RPMI8226 (cell line): ENCODE data around the gene LUZP4.
A peak's percentile ranks its signal among the peaks of the same experiment; 100 is the strongest.
"Not testable (repeated sequence)": the region's sequence is repeated elsewhere in the genome, so short reads cannot be mapped to it uniquely, and the experiment has no call there.

Experiments
- DNase-seq: peaks from one replicate; pipeline ENCODE4 v3.0.0-alpha.2; 2015

The LUZP4 gene

DNA sequence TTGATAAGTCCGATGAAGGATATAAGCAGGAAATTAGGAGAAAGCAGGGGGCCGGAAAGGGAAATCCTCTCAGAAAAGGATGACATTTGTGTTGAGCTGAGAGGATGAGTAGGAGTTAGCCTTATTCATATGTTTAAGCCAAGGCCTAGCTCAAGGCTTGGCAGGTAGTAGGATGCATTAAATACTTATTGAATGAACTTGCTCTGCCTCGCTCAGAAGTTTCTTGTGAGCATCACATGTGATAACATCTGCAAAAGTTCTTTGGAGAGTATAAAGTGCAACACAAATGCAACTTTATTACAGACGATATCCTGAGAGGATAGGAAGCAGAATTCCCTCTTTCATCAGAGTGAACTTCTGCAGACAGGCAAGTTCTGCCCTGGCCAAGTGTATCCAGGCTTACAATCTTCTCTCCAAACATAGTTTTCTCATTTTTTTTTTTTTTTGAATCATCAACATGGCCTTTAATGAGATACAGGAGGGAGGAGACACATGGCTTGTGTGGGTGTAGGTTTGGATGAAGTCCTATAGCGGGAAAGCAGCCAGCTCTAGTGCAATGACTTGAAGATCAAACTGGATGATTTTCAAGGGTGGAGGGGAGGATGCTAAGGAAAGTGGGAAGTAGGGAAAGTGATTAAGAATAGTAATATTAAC lies 48.1 kb downstream of the LUZP4 start:
- DNase-seq, result no peak

DNA sequence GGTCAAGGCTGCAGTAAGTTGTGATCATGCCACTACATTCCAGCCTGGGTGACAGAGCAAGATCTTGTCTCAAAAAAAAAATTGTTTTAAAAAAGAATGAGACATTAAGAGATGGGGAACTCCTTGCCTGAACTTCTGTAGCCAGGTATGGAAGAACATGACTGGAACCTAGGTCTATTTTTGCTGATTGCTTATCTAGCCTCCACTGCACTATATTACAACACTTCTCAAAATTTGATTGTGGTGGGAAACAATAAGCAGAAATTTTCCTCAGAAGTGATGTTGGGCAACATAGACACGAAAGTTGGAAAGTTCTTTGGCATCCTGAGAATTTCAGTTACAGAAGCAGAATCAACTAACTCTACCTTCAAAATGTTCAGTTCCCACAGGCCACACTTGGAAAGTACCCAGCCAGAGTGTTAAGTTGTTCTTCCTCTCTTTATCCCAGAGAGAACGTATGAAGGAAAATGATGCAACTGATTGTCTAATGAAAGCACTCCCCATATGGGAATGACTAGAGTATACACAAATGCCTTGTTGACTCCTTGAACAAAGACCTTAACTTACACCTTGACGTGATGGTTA lies 50.0 kb downstream of the LUZP4 start:
- DNase-seq, result no peak

DNA sequence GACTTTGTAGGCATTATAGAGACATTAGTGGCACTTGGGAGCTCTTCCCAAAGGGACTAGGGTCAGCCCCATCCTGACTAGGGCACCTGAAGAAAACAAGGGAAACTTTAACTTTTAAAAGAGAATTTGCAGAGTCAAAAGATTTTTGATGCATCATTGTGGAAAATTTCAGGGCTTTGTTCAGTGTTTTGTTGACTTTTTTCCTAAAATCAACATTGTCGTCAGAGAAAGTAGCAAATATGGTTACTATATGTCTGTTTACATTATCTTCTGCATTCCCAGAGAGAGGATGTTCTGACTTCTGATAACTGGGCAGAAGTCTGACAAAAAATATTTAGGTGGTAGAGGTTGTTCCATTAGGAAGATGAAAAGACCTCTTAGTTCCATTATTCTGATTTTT lies 51.9 kb downstream of the LUZP4 start:
- no peak for DNase-seq

DNA sequence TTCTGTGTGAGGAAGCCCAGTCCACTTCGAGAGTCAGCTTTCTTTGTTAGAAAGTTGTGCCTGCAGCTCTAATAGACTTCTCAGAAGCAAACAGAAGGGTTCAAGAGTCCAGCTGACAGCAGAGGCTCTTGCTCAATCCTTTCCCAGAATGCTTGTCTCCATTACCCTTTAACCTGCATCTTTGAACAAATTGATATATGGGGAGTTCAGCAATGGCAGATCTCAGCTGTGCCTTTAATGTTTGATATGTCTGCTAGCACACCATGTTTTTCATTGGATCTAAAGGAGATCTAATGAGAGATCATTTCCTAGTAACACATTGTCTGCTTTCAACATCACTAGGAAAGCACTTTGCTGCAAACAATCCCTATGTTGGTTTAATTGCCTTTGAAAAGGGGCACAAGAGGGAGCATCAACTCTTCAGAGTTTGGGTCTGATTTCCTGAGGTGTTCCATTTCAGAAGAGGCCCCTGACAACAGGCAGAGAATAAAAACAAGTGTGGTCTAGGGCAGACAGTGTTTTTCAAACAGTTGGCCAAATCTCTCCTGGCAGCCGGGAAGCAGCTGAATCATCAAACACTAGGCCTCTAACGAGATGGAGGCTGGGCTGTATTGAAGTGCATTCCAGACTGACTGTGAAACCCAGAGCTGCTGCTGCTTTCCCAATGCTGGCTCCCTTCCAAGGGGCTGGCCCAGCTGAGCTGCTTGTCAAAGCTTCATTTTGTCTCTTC lies 55.5 kb downstream of the LUZP4 start:
- peak; percentile 89 for DNase-seq

DNA sequence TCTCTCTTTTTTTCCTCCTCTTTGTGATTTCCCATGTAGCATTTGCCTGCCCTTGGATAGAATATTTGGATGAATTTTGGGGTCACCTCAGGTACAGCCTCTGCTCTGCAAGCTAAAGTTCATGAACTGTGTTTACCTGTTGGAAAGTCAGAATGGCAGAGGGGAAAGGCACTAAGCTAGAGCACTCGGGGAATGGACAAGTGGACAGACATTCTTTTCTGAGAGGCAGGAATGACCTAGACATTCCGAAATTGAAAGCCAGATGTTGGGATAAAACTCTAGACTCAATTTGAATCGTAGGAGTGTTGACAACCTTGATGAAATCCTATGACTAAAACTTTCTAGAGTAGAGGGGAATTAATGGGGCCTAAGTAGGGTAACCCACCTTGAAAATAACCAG lies 56.1 kb downstream of the LUZP4 start:
- DNase-seq, result no peak

DNA sequence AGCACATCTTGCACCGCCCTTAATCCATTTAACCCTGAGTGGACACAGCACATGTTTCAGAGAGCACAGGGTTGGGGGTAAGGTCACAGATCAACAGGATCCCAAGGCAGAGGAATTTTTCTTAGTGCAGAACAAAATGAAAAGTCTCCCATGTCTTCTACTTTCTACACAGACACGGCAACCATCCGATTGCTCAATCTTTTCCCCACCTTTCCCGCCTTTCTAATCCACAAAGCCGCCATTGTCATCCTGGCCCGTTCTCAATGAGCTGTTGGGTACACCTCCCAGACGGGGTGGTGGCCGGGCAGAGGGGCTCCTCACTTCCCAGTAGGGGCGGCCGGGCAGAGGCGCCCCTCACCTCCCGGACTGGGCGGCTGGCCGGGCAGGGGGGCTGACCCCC lies 57.2 kb downstream of the LUZP4 start:
- not testable (repeated sequence) for DNase-seq

DNA sequence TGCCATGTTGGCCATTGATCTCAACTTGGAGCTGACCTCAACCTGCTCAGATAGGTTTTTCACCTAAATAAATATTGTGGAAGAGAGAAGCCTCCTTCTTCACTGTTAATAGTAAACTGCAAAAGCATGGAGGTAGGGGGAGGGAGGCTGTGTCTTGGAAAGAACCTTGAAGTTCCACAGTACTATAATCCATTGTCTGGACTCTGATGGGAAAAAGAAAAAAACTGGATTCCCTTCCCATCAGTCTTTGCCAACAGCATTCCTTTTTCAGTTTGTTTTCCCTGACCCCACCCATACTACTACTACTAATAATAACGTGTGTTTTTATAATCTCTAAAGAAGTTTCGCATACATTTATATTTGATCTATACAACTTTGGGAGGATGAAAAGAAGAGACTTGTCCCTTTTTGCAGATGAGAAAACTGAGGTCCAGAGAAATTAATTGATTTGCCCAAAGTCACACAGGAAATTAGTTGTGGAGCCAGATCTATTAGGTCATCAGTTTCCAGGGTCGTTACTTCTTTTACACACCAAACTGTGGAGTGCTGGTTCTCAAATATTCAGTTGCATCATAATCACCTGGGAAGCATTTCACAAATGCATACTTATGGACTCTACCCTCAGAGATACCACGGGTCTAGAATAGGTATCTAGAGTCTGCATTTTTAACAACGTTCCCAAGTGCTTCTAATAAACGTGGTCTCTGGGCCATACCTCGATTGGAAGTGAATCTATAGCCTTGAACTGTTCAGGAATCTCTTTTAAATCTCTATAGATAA lies 59.1 kb downstream of the LUZP4 start:
- no peak for DNase-seq

DNA sequence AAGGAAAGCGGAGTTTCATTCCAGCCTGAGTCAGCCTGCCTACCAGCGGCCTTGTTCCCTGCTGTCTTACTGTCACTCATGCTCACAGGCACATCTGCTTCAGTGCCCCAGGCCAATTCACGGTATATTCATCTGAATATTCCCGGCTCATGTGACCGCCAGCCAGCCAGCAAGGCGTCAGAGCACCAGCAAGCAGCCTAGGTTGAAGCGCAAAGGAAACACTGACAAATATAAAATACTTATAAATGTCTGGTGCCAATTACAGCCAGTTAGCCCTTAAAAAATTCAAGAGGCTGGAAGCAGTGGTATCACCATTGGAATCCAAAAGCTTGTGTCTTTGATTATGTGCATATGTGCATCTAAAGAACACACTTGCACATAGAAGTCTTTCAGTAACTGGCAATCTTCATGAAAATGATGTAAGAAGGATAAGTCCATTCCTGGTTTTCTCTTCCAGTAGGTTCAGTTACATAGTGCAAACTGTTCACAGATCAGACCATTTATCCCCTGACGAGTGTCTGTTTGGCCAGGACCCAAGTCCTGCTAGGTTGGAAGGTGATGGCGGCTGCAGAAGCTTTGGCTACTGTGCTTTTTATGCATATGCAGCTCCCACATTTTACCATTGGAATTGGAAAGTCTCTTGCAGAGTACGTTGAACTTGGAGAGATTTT lies 61.3 kb downstream of the LUZP4 start:
- DNase-seq, result no peak

DNA sequence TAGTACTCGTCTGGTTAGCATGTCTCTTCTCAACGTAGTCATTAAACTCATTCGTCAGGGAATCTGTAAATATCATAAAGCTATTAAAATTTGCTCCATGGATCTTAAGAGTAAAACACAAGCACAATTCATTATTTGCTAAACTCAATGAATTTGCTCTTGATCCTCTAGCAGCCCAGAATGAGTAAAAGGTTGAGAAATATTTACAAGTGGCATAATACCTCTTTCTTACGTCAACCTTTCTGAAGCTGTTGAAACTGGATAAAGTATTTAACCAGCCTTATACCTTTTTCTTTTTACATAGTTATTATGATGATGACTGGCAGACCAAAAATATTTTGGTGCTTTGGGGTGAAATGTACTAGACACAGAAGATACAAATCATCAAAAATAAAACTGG lies 66.9 kb downstream of the LUZP4 start:
- DNase-seq, result no peak
